ENCODE measurements around the gene TSPEAR. TPM values are rescaled to one million over a fixed set of nuclear protein-coding genes. Genes with fewer than 3 reads are reported as not detected.

TSPEAR gene
- total and polyA plus RNA-seq, 2 donors (not counting 1 experiment from before 2014, with no cell fraction given), result not detected

DNA sequence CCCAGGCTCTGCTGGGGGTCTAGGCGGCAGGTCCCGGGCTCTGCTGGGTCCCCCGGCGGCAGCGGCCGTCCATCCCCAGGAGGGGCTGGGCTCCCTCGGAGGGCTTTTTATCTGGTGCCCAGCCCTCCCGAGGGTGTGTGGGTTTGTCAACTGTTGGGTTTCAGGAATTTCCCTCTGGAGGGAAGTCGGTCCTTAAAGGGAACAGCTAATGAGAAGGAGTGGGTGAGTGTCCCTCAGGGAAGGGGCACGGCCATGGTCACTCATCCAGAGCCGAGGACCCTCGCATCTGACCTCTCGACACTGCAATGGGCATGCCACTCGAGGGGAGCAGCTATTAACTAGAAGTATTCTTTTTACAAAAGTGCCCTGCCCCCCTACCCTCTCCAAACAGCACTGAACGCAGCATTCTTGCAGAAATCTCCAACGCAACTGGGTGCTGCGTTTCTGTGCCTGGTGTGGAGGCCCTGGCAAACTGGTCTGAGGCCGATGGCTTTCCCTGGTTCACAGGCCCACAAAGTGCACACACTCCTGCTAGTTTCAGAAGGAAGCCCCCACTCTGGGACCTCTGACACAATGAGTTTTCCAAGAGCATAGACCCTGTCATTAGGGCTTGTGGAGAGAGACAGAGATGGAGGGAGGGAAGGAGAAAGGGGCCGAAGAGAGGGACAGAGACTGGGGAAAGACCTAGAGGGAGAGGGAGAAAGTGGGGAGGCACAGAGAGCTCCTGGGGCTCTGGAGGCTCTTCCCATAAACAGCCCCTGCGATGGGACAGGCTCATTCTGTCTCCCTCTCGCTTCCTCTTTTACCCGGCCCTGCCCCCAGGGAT is 1.0 kb upstream of the TSPEAR start:
- no peak overlapping the region for H2AFZ ChIP-seq (ENCODE audit: insufficient read depth, low read depth, low read length, poor library complexity, severe bottlenecking)
- H3K4me3 ChIP-seq (ENCODE audit: control extremely low read depth in 1 of 5, extremely low read depth in 1 of 5, insufficient read depth in 1 of 5, low read depth in 2 of 5, low read length in 4 of 5), result no peak overlapping the region
- intact Hi-C loops (cut with micrococcal nuclease), result no loop called here
- Mint-ChIP-seq H3K27ac (no peak overlapping the region), H3K9me3 (ENCODE audit: insufficient read depth) (peaks cover 3% of the 10 kb centered on the region), H3K27me3 (peaks cover 65% of the 10 kb centered on the region), H3K4me3 (no peak overlapping the region), H3K4me1 (peaks cover 7% of the 10 kb centered on the region)
- no peak for TF ChIP-seq EZH2 (IDR thresholded peaks at IDR 0.05; ENCODE audit: borderline replicate concordance, insufficient read depth, low read depth, low read length, poor library complexity, severe bottlenecking)
- TF ChIP-seq, protein P1, sequence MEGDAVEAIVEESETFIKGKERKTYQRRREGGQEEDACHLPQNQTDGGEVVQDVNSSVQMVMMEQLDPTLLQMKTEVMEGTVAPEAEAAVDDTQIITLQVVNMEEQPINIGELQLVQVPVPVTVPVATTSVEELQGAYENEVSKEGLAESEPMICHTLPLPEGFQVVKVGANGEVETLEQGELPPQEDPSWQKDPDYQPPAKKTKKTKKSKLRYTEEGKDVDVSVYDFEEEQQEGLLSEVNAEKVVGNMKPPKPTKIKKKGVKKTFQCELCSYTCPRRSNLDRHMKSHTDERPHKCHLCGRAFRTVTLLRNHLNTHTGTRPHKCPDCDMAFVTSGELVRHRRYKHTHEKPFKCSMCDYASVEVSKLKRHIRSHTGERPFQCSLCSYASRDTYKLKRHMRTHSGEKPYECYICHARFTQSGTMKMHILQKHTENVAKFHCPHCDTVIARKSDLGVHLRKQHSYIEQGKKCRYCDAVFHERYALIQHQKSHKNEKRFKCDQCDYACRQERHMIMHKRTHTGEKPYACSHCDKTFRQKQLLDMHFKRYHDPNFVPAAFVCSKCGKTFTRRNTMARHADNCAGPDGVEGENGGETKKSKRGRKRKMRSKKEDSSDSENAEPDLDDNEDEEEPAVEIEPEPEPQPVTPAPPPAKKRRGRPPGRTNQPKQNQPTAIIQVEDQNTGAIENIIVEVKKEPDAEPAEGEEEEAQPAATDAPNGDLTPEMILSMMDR (IDR thresholded peaks at IDR 0.05), result no peak
- H3K79me2 ChIP-seq (ENCODE audit: control insufficient read depth, insufficient read depth, low read length), result no peaks in the 10 kb centered on the region
- H3K36me3 ChIP-seq (replicated peaks in 1 of 2; ENCODE audit: control extremely low read depth in 1 of 2, control insufficient read depth in 1 of 2, extremely low read depth in 1 of 2, insufficient read depth in 2 of 2, low read length in 1 of 2), result no peaks in the 10 kb centered on the region
- DNase-seq, result no peak
- H3K9me3 ChIP-seq (ENCODE audit: control extremely low read depth in 1 of 3, control insufficient read depth in 2 of 3, insufficient read depth in 1 of 3, low read length in 2 of 3), result no peaks in the 10 kb centered on the region
- ChIA-PET CTCF (no interaction called here), POLR2A (no interaction called here)
- H3K27ac ChIP-seq (ENCODE audit: low read length in 2 of 2), result no peak overlapping the region
- 15% methylated on average over 19 of the region's 22 CpGs for WGBS (ENCODE audit: insufficient coverage)
- ATAC-seq (ENCODE audit: low read depth), result no peak
- H3K27me3 ChIP-seq (replicated peaks in 1 of 4; ENCODE audit: control extremely low read depth in 1 of 4, control insufficient read depth in 3 of 4, insufficient read depth in 4 of 4, low read length in 3 of 4), result peaks cover 0 to 60% (median 38%) of the 10 kb centered on the region in 4 experiments
- H4K20me1 ChIP-seq (ENCODE audit: control insufficient read depth, insufficient read depth, low read length, poor library complexity, severe bottlenecking), result no peaks in the 10 kb centered on the region
- H3K9ac ChIP-seq (ENCODE audit: low read length), result no peak overlapping the region
- peaks cover 6 to 9% of the 10 kb centered on the region in 2 donors for H3K4me1 ChIP-seq (ENCODE audit: control insufficient read depth in 2 of 2, insufficient read depth in 2 of 2, low read length in 2 of 2)
- no peak overlapping the region for H3K4me2 ChIP-seq (replicated peaks; ENCODE audit: low read depth, low read length, poor library complexity, severe bottlenecking)

DNA sequence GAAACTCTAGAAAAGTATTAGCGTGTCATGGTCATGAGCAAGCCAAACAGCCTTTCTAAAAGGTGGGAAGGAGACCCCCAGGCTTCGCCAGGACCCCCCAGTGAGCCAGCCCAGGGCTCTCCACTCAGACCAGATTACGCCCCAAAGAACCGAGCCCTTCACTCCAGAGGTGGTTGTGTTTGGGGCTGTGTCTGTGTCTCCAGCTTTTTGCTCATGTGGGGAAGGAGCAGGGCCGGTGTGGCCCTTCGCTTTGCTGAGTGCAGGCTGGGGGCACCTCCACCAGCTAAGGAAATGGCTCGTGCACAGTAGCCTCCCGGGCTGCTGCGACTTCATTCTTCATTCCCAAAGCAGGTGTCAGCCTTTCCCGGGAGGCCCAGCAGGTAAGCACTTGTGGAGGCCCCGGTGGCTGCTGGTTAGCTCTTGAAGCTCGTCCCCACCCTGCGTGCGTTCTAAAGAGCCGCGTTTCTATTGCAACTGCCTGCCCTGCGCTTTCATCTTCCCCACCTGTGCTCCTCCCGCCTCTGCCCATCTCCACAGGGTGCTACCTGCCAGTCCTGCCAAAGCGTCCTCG is 531 bp downstream of the TSPEAR start:
- Histone ChIP-seq H3K4me1 (ENCODE audit: control insufficient read depth in 2 of 2, insufficient read depth in 2 of 2, low read length in 2 of 2) (peaks cover 6 to 9% of the 10 kb centered on the region in 2 donors), H3K79me2 (ENCODE audit: control insufficient read depth, insufficient read depth, low read length) (no peaks in the 10 kb centered on the region), H3K27ac (ENCODE audit: low read length in 2 of 2) (no peak overlapping the region), H4K20me1 (ENCODE audit: control insufficient read depth, insufficient read depth, low read length, poor library complexity, severe bottlenecking) (no peaks in the 10 kb centered on the region), H3K27me3 (replicated peaks in 1 of 4; ENCODE audit: control extremely low read depth in 1 of 4, control insufficient read depth in 3 of 4, insufficient read depth in 4 of 4, low read length in 3 of 4) (peaks cover 0 to 76% (median 47%) of the 10 kb centered on the region in 4 experiments), H3K4me2 (replicated peaks; ENCODE audit: low read depth, low read length, poor library complexity, severe bottlenecking) (no peak overlapping the region), H3K9ac (ENCODE audit: low read length) (no peak overlapping the region), H3K4me3 (ENCODE audit: control extremely low read depth in 1 of 5, extremely low read depth in 1 of 5, insufficient read depth in 1 of 5, low read depth in 2 of 5, low read length in 4 of 5) (no peak overlapping the region), H3K9me3 (ENCODE audit: control extremely low read depth in 1 of 3, control insufficient read depth in 2 of 3, insufficient read depth in 1 of 3, low read length in 2 of 3) (peaks cover 0 to 12% (median 5%) of the 10 kb centered on the region in 3 donors), H2AFZ (ENCODE audit: insufficient read depth, low read depth, low read length, poor library complexity, severe bottlenecking) (no peak overlapping the region), H3K36me3 (replicated peaks in 1 of 2; ENCODE audit: control extremely low read depth in 1 of 2, control insufficient read depth in 1 of 2, extremely low read depth in 1 of 2, insufficient read depth in 2 of 2, low read length in 1 of 2) (no peaks in the 10 kb centered on the region)
- Mint-ChIP-seq H3K4me1 (peaks cover 7% of the 10 kb centered on the region), H3K27me3 (peaks cover 63% of the 10 kb centered on the region), H3K27ac (no peak overlapping the region), H3K9me3 (ENCODE audit: insufficient read depth) (peaks cover 2% of the 10 kb centered on the region), H3K4me3 (no peak overlapping the region)
- CTCF ChIA-PET, result interaction anchor here (0.6 kb wide), 1 partner anchor 14 kb away, joined by 3 read pairs; no protein-coding TSS in a partner anchor
- intact Hi-C loops (cut with micrococcal nuclease), result no loop called here
- TF ChIP-seq, protein P1 (IDR thresholded peaks at IDR 0.05), result no peak
- no peak for TF ChIP-seq EZH2 (IDR thresholded peaks at IDR 0.05; ENCODE audit: borderline replicate concordance, insufficient read depth, low read depth, low read length, poor library complexity, severe bottlenecking)
- POLR2A ChIA-PET, result no interaction called here
- DNase-seq (no peak), ATAC-seq (ENCODE audit: low read depth) (no peak)
- WGBS (ENCODE audit: insufficient coverage), result 8% methylated on average over 17 of the region's 20 CpGs

Data from B cell (primary cell).